ENCODE data around the gene CAMSAP2. TPM values are rescaled to one million over a fixed set of nuclear protein-coding genes. Genes with fewer than 3 reads are reported as not detected.

The CAMSAP2 gene
- total RNA-seq, 1 donor from 2014 or later, result 49.4 TPM

- peak overlapping the region; percentile 100 for H3K9ac ChIP-seq (ENCODE audit: low read length)
- Mint-ChIP-seq H3K27ac (ENCODE audit: unreplicated experiment) (peak overlapping the region; percentile 76), H3K36me3 (ENCODE audit: low read depth, unreplicated experiment) (no peaks in the 10 kb centered on the region), H3K4me1 (ENCODE audit: low read depth, unreplicated experiment) (peaks cover 19% of the 10 kb centered on the region), H3K4me3 (ENCODE audit: unreplicated experiment) (peak overlapping the region; percentile 95), H3K27me3 (ENCODE audit: low read depth, unreplicated experiment) (no peaks in the 10 kb centered on the region), H3K9me3 (ENCODE audit: unreplicated experiment) (no peaks in the 10 kb centered on the region)
- no peaks in the 10 kb centered on the region for H3K9me3 ChIP-seq (ENCODE audit: insufficient read depth, low read depth, low read length)
- H3K36me3 ChIP-seq (ENCODE audit: insufficient read depth, low read length), result no peaks in the 10 kb centered on the region
- peak overlapping the region; percentile 99 for H3K4me2 ChIP-seq (ENCODE audit: low read length)
- peaks cover 53% of the 10 kb centered on the region for H4K20me1 ChIP-seq (ENCODE audit: insufficient read depth, low read length)
- H3K27ac ChIP-seq (ENCODE audit: low read depth, low read length), result peak overlapping the region; percentile 99
- FAIRE-seq (no peak), DNase-seq (ENCODE audit: low read depth) (no peak)
- no peaks in the 10 kb centered on the region for H3K27me3 ChIP-seq (ENCODE audit: insufficient read depth, low read length)
- no peak overlapping the region for H2AFZ ChIP-seq (ENCODE audit: low read depth, low read length)
- H3K4me1 ChIP-seq (ENCODE audit: insufficient read depth, low read length), result peaks cover 12% of the 10 kb centered on the region
- peak overlapping the region; percentile 99 for H3K4me3 ChIP-seq (ENCODE audit: insufficient read depth, low read depth, low read length)
- peaks cover 61% of the 10 kb centered on the region for H3K79me2 ChIP-seq (ENCODE audit: insufficient read depth, low read length)
- no peak for TF ChIP-seq CTCF (IDR thresholded peaks at IDR 0.05; ENCODE audit: insufficient read depth, low read depth, low read length)
- no peak for TF ChIP-seq EZH2 (IDR thresholded peaks at IDR 0.05; ENCODE audit: insufficient read depth, low read length)
Observed at GRCh38 chr1:200740571-200741208, 2.0 kb downstream of the CAMSAP2 start.

DNA sequence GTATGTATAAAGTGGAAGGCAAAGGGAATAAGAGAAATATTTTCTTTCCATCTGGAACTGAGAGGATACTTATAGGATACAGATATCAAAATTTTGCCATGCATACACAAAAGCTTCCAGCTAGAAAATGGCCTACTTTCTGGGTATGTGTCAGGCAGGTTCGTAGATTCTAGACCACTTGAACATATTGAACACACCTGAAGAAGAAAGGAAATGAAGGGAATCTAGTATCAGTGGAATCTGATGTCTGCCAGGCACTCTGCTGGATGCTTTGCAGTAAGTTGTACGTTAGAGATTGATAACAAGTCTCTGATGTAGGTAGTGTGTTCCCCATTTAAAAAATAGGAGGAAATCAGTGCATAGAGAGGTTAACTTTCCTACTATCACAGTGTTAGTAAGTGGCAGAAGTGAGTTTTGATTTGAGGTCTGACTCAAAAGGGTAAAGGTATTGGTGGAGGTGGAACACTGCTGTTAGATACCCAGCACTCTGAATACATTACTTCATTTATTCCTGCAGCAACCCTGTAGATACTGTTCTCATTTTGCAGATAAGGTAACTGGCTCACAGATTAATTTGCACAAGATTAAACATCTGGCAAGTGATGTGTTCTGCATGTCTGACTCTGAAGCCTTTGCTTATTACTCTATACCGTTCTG is 3.0 kb downstream of the CAMSAP2 start:
- peak overlapping the region; percentile 100 for H3K9ac ChIP-seq (ENCODE audit: low read length)
- no peaks in the 10 kb centered on the region for H3K27me3 ChIP-seq (ENCODE audit: insufficient read depth, low read length)
- no peak overlapping the region for H3K27ac Mint-ChIP-seq (ENCODE audit: unreplicated experiment)
- DNase-seq (ENCODE audit: low read depth) (no peak), FAIRE-seq (no peak)
- H3K9me3 Mint-ChIP-seq (ENCODE audit: unreplicated experiment), result peaks cover 2% of the 10 kb centered on the region
- H3K4me1 Mint-ChIP-seq (ENCODE audit: low read depth, unreplicated experiment), result peaks cover 19% of the 10 kb centered on the region
- no peak overlapping the region for H3K27ac ChIP-seq (ENCODE audit: low read depth, low read length)
- no peaks in the 10 kb centered on the region for H3K9me3 ChIP-seq (ENCODE audit: insufficient read depth, low read depth, low read length)
- H3K4me3 Mint-ChIP-seq (ENCODE audit: unreplicated experiment), result peak overlapping the region; percentile 95
- peaks cover 2% of the 10 kb centered on the region for H3K36me3 Mint-ChIP-seq (ENCODE audit: low read depth, unreplicated experiment)
- no peak overlapping the region for H2AFZ ChIP-seq (ENCODE audit: low read depth, low read length)
- TF ChIP-seq CTCF (IDR thresholded peaks at IDR 0.05; ENCODE audit: insufficient read depth, low read depth, low read length) (no peak), EZH2 (IDR thresholded peaks at IDR 0.05; ENCODE audit: insufficient read depth, low read length) (no peak)
- H3K4me1 ChIP-seq (ENCODE audit: insufficient read depth, low read length), result peaks cover 12% of the 10 kb centered on the region
- peaks cover 69% of the 10 kb centered on the region for H3K79me2 ChIP-seq (ENCODE audit: insufficient read depth, low read length)
- H3K27me3 Mint-ChIP-seq (ENCODE audit: low read depth, unreplicated experiment), result no peaks in the 10 kb centered on the region
- no peaks in the 10 kb centered on the region for H3K36me3 ChIP-seq (ENCODE audit: insufficient read depth, low read length)
- peaks cover 60% of the 10 kb centered on the region for H4K20me1 ChIP-seq (ENCODE audit: insufficient read depth, low read length)
- H3K4me2 ChIP-seq (ENCODE audit: low read length), result peak overlapping the region; percentile 99
- H3K4me3 ChIP-seq (ENCODE audit: insufficient read depth, low read depth, low read length), result peak overlapping the region; percentile 99

GRCh38 chr1:200744143-200744542 is 5.5 kb downstream of the CAMSAP2 start:
- peak overlapping the region; percentile 37 for H3K4me3 Mint-ChIP-seq (ENCODE audit: unreplicated experiment)
- no peak overlapping the region for H3K27ac Mint-ChIP-seq (ENCODE audit: unreplicated experiment)
- FAIRE-seq (no peak), DNase-seq (ENCODE audit: low read depth) (no peak)
- no peak overlapping the region for H3K4me3 ChIP-seq (ENCODE audit: insufficient read depth, low read depth, low read length)
- peaks cover 14% of the 10 kb centered on the region for H3K4me1 Mint-ChIP-seq (ENCODE audit: low read depth, unreplicated experiment)
- H3K27me3 Mint-ChIP-seq (ENCODE audit: low read depth, unreplicated experiment), result no peaks in the 10 kb centered on the region
- H3K9ac ChIP-seq (ENCODE audit: low read length), result no peak overlapping the region
- H3K36me3 ChIP-seq (ENCODE audit: insufficient read depth, low read length), result no peaks in the 10 kb centered on the region
- peaks cover 2% of the 10 kb centered on the region for H3K9me3 Mint-ChIP-seq (ENCODE audit: unreplicated experiment)
- H2AFZ ChIP-seq (ENCODE audit: low read depth, low read length), result no peak overlapping the region
- no peaks in the 10 kb centered on the region for H3K27me3 ChIP-seq (ENCODE audit: insufficient read depth, low read length)
- peaks cover 93% of the 10 kb centered on the region for H3K79me2 ChIP-seq (ENCODE audit: insufficient read depth, low read length)
- H3K9me3 ChIP-seq (ENCODE audit: insufficient read depth, low read depth, low read length), result no peaks in the 10 kb centered on the region
- no peak overlapping the region for H3K27ac ChIP-seq (ENCODE audit: low read depth, low read length)
- no peak for TF ChIP-seq EZH2 (IDR thresholded peaks at IDR 0.05; ENCODE audit: insufficient read depth, low read length)
- TF ChIP-seq CTCF (IDR thresholded peaks at IDR 0.05; ENCODE audit: insufficient read depth, low read depth, low read length), result no peak
- peaks cover 84% of the 10 kb centered on the region for H4K20me1 ChIP-seq (ENCODE audit: insufficient read depth, low read length)
- H3K36me3 Mint-ChIP-seq (ENCODE audit: low read depth, unreplicated experiment), result peaks cover 2% of the 10 kb centered on the region
- peak overlapping the region; percentile 17 for H3K4me2 ChIP-seq (ENCODE audit: low read length)
- peaks cover 5% of the 10 kb centered on the region for H3K4me1 ChIP-seq (ENCODE audit: insufficient read depth, low read length)
